ENCODE results near the gene ABCD3. TPM values are rescaled to one million over a fixed set of nuclear protein-coding genes. Genes with fewer than 3 reads are reported as not detected.

ABCD3 gene
- total RNA-seq, 4 donors from 2014 or later: 33.4 to 42.8 (median 36.6) TPM

DNA sequence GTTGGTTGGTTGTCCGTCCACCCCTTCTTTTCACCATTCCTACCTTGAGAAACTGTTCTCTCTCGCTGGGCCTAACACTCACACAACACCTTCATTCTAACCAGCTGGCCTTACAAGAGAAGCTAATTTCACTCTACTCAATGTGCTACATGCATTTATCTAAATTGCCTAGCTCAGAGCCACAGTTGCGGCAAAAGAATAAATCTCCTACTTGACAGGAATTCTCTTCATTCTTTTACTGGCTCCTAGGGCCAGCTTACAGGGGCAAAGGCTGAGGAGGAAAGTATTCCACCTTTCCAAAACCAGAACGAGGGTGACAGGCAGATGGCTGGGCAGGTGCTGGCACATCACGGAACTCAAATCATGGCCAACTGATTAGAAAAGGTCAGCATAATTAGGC lies 116.9 kb downstream of the ABCD3 start:
- no peak overlapping the region for H3K4me3 ChIP-seq
- no peak for DNase-seq
- H3K27ac ChIP-seq: no peak overlapping the region
- in situ Hi-C loops (cut with MboI; ENCODE audit: low sequenced_read_pairs in 4 of 4): no loop called here
- peaks cover 2 to 8% (median 7%) of the 10 kb centered on the region in 3 donors for H3K27me3 ChIP-seq
- no peak for TF ChIP-seq POLR2A (IDR thresholded peaks at IDR 0.05)
- TF ChIP-seq, protein P1, sequence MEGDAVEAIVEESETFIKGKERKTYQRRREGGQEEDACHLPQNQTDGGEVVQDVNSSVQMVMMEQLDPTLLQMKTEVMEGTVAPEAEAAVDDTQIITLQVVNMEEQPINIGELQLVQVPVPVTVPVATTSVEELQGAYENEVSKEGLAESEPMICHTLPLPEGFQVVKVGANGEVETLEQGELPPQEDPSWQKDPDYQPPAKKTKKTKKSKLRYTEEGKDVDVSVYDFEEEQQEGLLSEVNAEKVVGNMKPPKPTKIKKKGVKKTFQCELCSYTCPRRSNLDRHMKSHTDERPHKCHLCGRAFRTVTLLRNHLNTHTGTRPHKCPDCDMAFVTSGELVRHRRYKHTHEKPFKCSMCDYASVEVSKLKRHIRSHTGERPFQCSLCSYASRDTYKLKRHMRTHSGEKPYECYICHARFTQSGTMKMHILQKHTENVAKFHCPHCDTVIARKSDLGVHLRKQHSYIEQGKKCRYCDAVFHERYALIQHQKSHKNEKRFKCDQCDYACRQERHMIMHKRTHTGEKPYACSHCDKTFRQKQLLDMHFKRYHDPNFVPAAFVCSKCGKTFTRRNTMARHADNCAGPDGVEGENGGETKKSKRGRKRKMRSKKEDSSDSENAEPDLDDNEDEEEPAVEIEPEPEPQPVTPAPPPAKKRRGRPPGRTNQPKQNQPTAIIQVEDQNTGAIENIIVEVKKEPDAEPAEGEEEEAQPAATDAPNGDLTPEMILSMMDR (IDR thresholded peaks at IDR 0.05 in 4 of 5, conservative IDR thresholded peaks at IDR 0.05 in 1 of 5): no peak
- H3K36me3 ChIP-seq: no peaks in the 10 kb centered on the region
- H3K9me3 ChIP-seq: no peaks in the 10 kb centered on the region
- intact Hi-C loops (cut with DNase I; ENCODE audit: low total_unique reads): no loop called here
- H3K4me1 ChIP-seq: no peaks in the 10 kb centered on the region
- no peak for ATAC-seq

GRCh38 chr1:94535879-94536278 lies 117.7 kb downstream of the ABCD3 start:
- no peak for ATAC-seq
- Histone ChIP-seq H3K9me3 (no peaks in the 10 kb centered on the region), H3K4me1 (no peaks in the 10 kb centered on the region), H3K4me3 (no peak overlapping the region), H3K27me3 (peaks cover 8 to 15% (median 8%) of the 10 kb centered on the region in 3 donors), H3K36me3 (no peaks in the 10 kb centered on the region), H3K27ac (no peak overlapping the region)
- TF ChIP-seq, protein P1 (IDR thresholded peaks at IDR 0.05 in 4 of 5, conservative IDR thresholded peaks at IDR 0.05 in 1 of 5): no peak
- no peak for TF ChIP-seq POLR2A (IDR thresholded peaks at IDR 0.05)
- in situ Hi-C loops (cut with MboI; ENCODE audit: low sequenced_read_pairs in 4 of 4) (no loop called here), intact Hi-C loops (cut with DNase I; ENCODE audit: low total_unique reads) (no loop called here)
- no peak for DNase-seq

GRCh38 chr1:94537254-94537653 lies 119.1 kb downstream of the ABCD3 start:
- in situ Hi-C loops (cut with MboI; ENCODE audit: low sequenced_read_pairs in 4 of 4) (no loop called here), intact Hi-C loops (cut with DNase I; ENCODE audit: low total_unique reads) (no loop called here)
- no peak for ATAC-seq
- Histone ChIP-seq H3K4me1 (peaks cover 0 to 10% of the 10 kb centered on the region in 2 donors), H3K9me3 (no peaks in the 10 kb centered on the region), H3K27me3 (peaks cover 13 to 26% (median 17%) of the 10 kb centered on the region in 3 donors), H3K27ac (no peak overlapping the region), H3K4me3 (peak overlapping the region in 1 of 4 donors; percentile 4), H3K36me3 (no peaks in the 10 kb centered on the region)
- TF ChIP-seq, protein P1 (IDR thresholded peaks at IDR 0.05 in 4 of 5, conservative IDR thresholded peaks at IDR 0.05 in 1 of 5): no peak
- no peak for TF ChIP-seq POLR2A (IDR thresholded peaks at IDR 0.05)
- DNase-seq: no peak

DNA sequence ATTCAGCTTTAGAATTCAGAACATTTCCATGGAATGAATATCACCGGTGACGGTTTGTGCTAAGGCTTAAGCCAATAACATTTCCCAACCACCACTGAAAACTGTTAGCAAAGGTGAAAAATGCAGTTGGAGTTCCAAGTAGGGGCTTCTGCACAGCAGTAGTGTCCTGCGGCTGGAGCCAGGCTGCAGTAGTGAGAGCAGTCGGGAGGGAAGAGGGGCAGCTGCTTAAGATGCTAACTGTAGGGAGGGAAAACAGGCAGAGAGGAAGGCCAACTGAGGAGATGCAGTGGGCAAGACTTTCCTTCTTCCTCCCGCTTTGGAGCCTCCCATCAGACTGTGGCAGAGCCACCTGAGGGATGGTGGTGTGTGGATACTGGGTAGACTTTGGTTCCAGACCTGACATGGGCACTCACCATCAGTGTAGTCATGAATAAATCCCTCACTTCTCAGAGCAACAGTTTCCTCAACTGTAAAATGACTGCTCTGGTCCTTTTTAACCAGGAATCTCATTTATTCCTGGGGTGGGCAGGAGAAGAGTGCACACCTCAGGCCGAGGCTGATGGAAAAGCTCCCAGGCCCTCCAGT lies 120.1 kb downstream of the ABCD3 start:
- no peak for TF ChIP-seq POLR2A (IDR thresholded peaks at IDR 0.05)
- TF ChIP-seq, protein P1 (IDR thresholded peaks at IDR 0.05 in 4 of 5, conservative IDR thresholded peaks at IDR 0.05 in 1 of 5): no peak
- H3K27me3 ChIP-seq: peaks cover 21 to 37% (median 26%) of the 10 kb centered on the region in 3 donors
- peak overlapping the region in 2 of 4 donors; percentile 28 to 62 for H3K4me3 ChIP-seq
- peaks cover 5 to 18% of the 10 kb centered on the region in 2 donors for H3K4me1 ChIP-seq
- DNase-seq: no peak
- H3K27ac ChIP-seq: peak overlapping the region in 1 of 4 donors; percentile 21
- in situ Hi-C loops (cut with MboI; ENCODE audit: low sequenced_read_pairs in 4 of 4) (no loop called here), intact Hi-C loops (cut with DNase I; ENCODE audit: low total_unique reads) (no loop called here)
- no peaks in the 10 kb centered on the region for H3K36me3 ChIP-seq
- no peak for ATAC-seq
- no peaks in the 10 kb centered on the region for H3K9me3 ChIP-seq

Data from gastrocnemius medialis (tissue), 4 donors.